CD4-positive, alpha-beta T cell (primary cell): Measurements from ENCODE around the gene GRIFIN. TPM values are rescaled to one million over a fixed set of nuclear protein-coding genes. Genes with fewer than 3 reads are reported as not detected.

ENCODE experiments used
- ATAC-seq: fragments of 200-7000 bp; cut with Tn5 transposase; one replicate; pipeline ENCODE4 v1.10.0; 2022; ENCODE audit warnings: mild to moderate bottlenecking; ENCODE audit not compliant: poor library complexity
- CTCF ChIA-PET: fragments of 350-600 bp; sonication (Branson Sonifier 250); formaldehyde crosslinking; loops from one replicate; lab custom pipeline; 2021; ENCODE audit warnings: antibody characterized with exemption, inconsistent platforms; lab: Charles Lee
- POLR2A ChIA-PET: fragments of 350-600 bp; sonication (Branson Sonifier 250); formaldehyde crosslinking; loops from one replicate; lab custom pipeline; 2021; ENCODE audit warnings: antibody characterized with exemption, inconsistent platforms; lab: Charles Lee
- DNase-seq, 14 experiments: peaks; one replicate each; pipeline ENCODE4 v3.0.0-alpha.2; 2013 to 2020; ENCODE audit warnings: mixed read lengths in 2 of 14
- H3K27ac ChIP-seq, 2 donors: one replicate each; pipeline versions ENCODE4 v1.5.1 to v1.7.0; 2013; ENCODE audit warnings: low read length in 2 of 2, low read depth in 1 of 2, mild to moderate bottlenecking in 1 of 2
- H3K27me3 ChIP-seq, 2 experiments: 1 replicate in 1 of 2; 2 replicates in 1 of 2; pipeline versions ENCODE4 v1.6.1 to v1.7.0; 2013; ENCODE audit warnings: low read length in 2 of 2, control low read depth in 1 of 2, mild to moderate bottlenecking in 1 of 2, moderate library complexity in 1 of 2; ENCODE audit not compliant: insufficient read depth in 2 of 2, control insufficient read depth in 1 of 2
- H3K36me3 ChIP-seq: one replicate; pipeline ENCODE4 v1.6.1; 2013; ENCODE audit warnings: low read length, control low read depth; ENCODE audit not compliant: insufficient read depth
- H3K4me1 ChIP-seq: one replicate; pipeline ENCODE4 v1.6.1; 2013; ENCODE audit warnings: low read length, control low read depth; ENCODE audit not compliant: insufficient read depth
- H3K4me3 ChIP-seq: one replicate; pipeline ENCODE4 v1.5.1; 2013; ENCODE audit warnings: mild to moderate bottlenecking, low read length, moderate library complexity
- H3K9me3 ChIP-seq, 2 experiments: 1 replicate in 1 of 2; 2 replicates in 1 of 2; pipeline versions ENCODE4 v1.6.1 to v1.7.0; 2013; ENCODE audit warnings: low read length in 2 of 2, mild to moderate bottlenecking in 2 of 2, control low read depth in 1 of 2, moderate library complexity in 1 of 2; ENCODE audit not compliant: control insufficient read depth in 1 of 2, insufficient read depth in 1 of 2
- H3K27ac Mint-ChIP-seq: one replicate; pipeline ENCODE4 v1.8.0; 2020; ENCODE audit warnings: mixed read lengths
- H3K27me3 Mint-ChIP-seq: one replicate; pipeline ENCODE4 v1.8.0; 2021; ENCODE audit warnings: mixed read lengths
- H3K36me3 Mint-ChIP-seq: one replicate; pipeline ENCODE4 v1.8.0; 2021; ENCODE audit warnings: low read depth, mixed read lengths
- H3K4me1 Mint-ChIP-seq: one replicate; pipeline ENCODE4 v1.8.0; 2021; ENCODE audit warnings: low read depth, mixed read lengths
- H3K4me3 Mint-ChIP-seq: one replicate; pipeline ENCODE4 v1.8.0; 2020; ENCODE audit warnings: mild to moderate bottlenecking, mixed read lengths
- H3K9me3 Mint-ChIP-seq: one replicate; pipeline ENCODE4 v1.8.0; 2020; ENCODE audit warnings: mixed read lengths
- CTCF ChIP-seq: fragments of 200-600 bp; IDR thresholded peaks from one replicate; pipeline ENCODE4 v1.8.0; 2022; ENCODE audit warnings: antibody characterized with exemption, mild to moderate bottlenecking
- intact Hi-C, 2 experiments: fragments of 100-400 bp; cut with DNase I in 1 of 2; cut with micrococcal nuclease in 1 of 2; formaldehyde crosslinking; loops; one replicate each; pipeline versions ENCODE4 v1.15.1 to v1.9.0; 2023 to 2025; cut with DNase I, micrococcal nuclease
- total RNA-seq, 174 experiments: library from RNA in 2 of 174; stranded (reverse) in 2 of 174; gene quantifications; one replicate each; pipeline ENCODE4 v1.2.3 and lab custom pipeline; 2021 to 2026

Gene GRIFIN
- total RNA-seq, 2 experiments from 2014 or later: not detected

DNA sequence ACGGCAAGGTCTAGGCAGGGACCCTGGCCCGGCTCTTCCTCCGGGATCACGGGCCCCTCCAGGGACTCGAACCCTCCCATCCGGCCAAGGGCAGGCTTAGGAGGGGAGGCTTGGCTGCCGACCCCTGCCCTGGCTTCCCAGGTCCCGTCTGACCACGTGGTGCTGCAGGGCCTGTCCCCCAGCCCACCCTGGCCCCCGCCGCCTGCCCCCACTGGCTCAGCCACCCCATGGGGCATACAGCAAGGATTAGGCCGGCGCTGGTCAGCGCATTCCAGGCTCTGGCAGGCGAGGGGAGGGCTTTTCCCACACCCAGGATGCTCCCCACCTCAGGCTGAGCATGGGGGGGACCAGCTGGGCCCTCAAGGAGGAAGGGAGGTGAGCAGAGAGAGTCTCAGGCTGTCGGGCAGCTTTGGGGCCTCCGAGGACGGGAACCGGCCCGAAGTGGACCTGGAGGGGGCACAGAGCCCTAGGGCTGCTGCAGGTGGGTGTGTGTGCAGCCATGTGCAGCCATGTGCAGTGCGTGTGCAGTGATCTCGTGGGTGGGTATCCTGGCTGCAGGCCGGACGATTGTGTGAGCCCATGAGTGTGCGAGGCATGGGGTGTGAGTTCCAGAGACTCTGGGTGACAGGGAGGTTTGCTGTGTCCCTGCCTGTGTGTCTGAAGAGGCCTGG lies 713 bp upstream of the GRIFIN start:
- no peak overlapping the region for H3K4me3 Mint-ChIP-seq
- H3K27me3 ChIP-seq: no peaks in the 10 kb centered on the region
- peaks cover 19% of the 10 kb centered on the region for H3K4me1 ChIP-seq
- H3K36me3 Mint-ChIP-seq: no peaks in the 10 kb centered on the region
- DNase-seq (no peak), ATAC-seq (no peak)
- intact Hi-C loops: loop anchor here in 1 of 2 experiments (1.0 to 5.0 kb wide), 3 partner anchors 45 to 232 kb away; no protein-coding TSS in a partner anchor
- no peak for TF ChIP-seq CTCF
- no peak overlapping the region for H3K27ac ChIP-seq
- ChIA-PET POLR2A (no interaction called here), CTCF (no interaction called here)
- no peak overlapping the region for H3K4me3 ChIP-seq
- H3K27me3 Mint-ChIP-seq: no peaks in the 10 kb centered on the region
- H3K9me3 Mint-ChIP-seq: no peaks in the 10 kb centered on the region
- no peaks in the 10 kb centered on the region for H3K36me3 ChIP-seq
- H3K9me3 ChIP-seq: no peaks in the 10 kb centered on the region
- H3K4me1 Mint-ChIP-seq: no peaks in the 10 kb centered on the region
- no peak overlapping the region for H3K27ac Mint-ChIP-seq

GRCh38 chr7:2475678-2476015 lies 551 bp downstream of the GRIFIN start:
- Histone ChIP-seq H3K27me3 (no peaks in the 10 kb centered on the region), H3K36me3 (no peaks in the 10 kb centered on the region), H3K4me1 (peaks cover 19% of the 10 kb centered on the region), H3K27ac (no peak overlapping the region), H3K9me3 (no peaks in the 10 kb centered on the region), H3K4me3 (no peak overlapping the region)
- no peak overlapping the region for H3K4me3 Mint-ChIP-seq
- H3K9me3 Mint-ChIP-seq: no peaks in the 10 kb centered on the region
- intact Hi-C loops: loop anchor here in 1 of 2 experiments (5.0 kb wide), 1 partner anchor 47 kb away; no protein-coding TSS in a partner anchor
- POLR2A ChIA-PET: no interaction called here
- ATAC-seq (no peak), DNase-seq (no peak)
- no peaks in the 10 kb centered on the region for H3K36me3 Mint-ChIP-seq
- TF ChIP-seq CTCF: no peak
- peaks cover under 1% of the 10 kb centered on the region for H3K27me3 Mint-ChIP-seq
- no peak overlapping the region for H3K27ac Mint-ChIP-seq
- CTCF ChIA-PET: no interaction called here
- H3K4me1 Mint-ChIP-seq: peaks cover 1% of the 10 kb centered on the region

DNA sequence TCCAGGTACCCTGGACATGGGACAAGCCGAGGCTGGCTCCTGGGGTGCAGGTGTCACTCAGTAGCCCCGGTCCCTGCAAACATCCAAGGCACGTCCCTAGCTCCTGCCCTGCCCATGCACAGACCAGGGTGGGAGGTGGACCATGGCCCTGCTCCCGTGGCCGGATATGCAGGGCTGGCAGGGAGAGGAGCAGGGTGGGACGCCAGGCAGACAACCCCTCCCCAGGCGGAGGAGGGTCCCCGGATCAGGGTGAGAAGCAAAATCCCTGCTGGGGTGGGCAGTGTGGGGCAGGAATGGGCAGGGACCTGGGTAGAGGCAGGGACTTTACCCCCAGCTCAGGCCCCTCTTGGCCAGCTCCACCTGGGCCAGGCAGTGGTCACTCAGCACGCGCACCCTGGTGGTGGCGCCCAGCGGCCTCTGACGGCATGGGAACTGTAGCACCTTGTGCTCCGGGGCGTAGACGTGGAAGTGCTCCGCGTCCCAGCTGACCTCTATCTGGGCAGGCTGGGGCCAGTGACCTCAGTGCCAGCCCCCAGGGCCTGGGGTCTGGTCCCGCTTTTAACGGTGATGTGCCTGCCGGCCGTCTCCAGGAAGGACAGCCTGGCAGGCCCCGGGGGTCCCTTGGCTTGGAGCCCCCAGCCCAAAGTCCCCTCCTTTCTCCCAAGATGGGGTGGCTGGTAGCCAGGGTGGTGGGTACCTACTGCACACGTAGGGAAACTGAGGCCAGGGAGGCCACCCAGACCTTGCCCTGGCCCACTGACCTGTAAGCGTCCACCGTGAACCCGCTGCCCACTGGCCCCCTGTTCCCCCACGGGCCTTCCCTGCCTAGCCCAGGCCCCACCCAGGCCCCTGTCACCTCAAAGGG lies 1.2 kb downstream of the GRIFIN start:
- no peak overlapping the region for H3K27ac Mint-ChIP-seq
- Histone ChIP-seq H3K27ac (no peak overlapping the region), H3K4me1 (peaks cover 19% of the 10 kb centered on the region), H3K36me3 (no peaks in the 10 kb centered on the region), H3K27me3 (no peaks in the 10 kb centered on the region), H3K4me3 (no peak overlapping the region), H3K9me3 (no peaks in the 10 kb centered on the region)
- H3K9me3 Mint-ChIP-seq: no peaks in the 10 kb centered on the region
- ChIA-PET POLR2A (no interaction called here), CTCF (no interaction called here)
- ATAC-seq (no peak), DNase-seq (no peak)
- H3K4me1 Mint-ChIP-seq: peaks cover 5% of the 10 kb centered on the region
- no peak for TF ChIP-seq CTCF
- no peak overlapping the region for H3K4me3 Mint-ChIP-seq
- H3K27me3 Mint-ChIP-seq: peaks cover 4% of the 10 kb centered on the region
- intact Hi-C loops: loop anchor here in 1 of 2 experiments (5.0 kb wide), 1 partner anchor 47 kb away; no protein-coding TSS in a partner anchor
- H3K36me3 Mint-ChIP-seq: no peaks in the 10 kb centered on the region
